GM12878 (cell line): ENCODE data around the gene C5orf46. TPM values are rescaled to one million over a fixed set of nuclear protein-coding genes. Genes with fewer than 3 reads are reported as not detected.

Source experiments
- ATAC-seq: fragments of 200-7000 bp; cut with Tn5 transposase; 3 replicates; pipeline ENCODE4 v1.9.1; 2020; ENCODE audit warnings: mild to moderate bottlenecking, moderate library complexity
- BruUV-seq: library from RNA; stranded (reverse); fragments of 400-500 nt; replicated peaks from 2 replicates; lab custom pipeline; 2021; lab: Mats Ljungman, UMichigan
- CTCF ChIA-PET: fragments of 300-600 bp; sonication (Branson Sonifier 250); formaldehyde crosslinking; extraction: SDS; loops from one replicate; lab custom pipeline; 2021; ENCODE audit warnings: inconsistent platforms; lab: Yijun Ruan, JAX
- POLR2A ChIA-PET: fragments of 350-600 bp; formaldehyde crosslinking; extraction: SDS; loops from one replicate; lab custom pipeline; 2021; ENCODE audit warnings: inconsistent platforms; lab: Charles Lee
- RAD21 ChIA-PET: fragments of 300-600 bp; sonication (Branson Sonifier 250); formaldehyde crosslinking; loops from one replicate; lab custom pipeline; 2023; ENCODE audit warnings: antibody characterized with exemption; ENCODE audit not compliant: unreplicated experiment; lab: Charles Lee
- SMC1A ChIA-PET: fragments of 300-600 bp; sonication (Branson Sonifier 250); formaldehyde crosslinking; loops from one replicate; lab custom pipeline; 2023; ENCODE audit not compliant: unreplicated experiment, uncharacterized antibody; lab: Charles Lee
- DNase-seq: peaks from one replicate; pipeline ENCODE4 v3.0.0-alpha.2; 2011; ENCODE audit warnings: low read depth, low spot score
- FAIRE-seq: peaks from 3 replicates; lab custom pipeline; 2011; peaks lifted over from hg19 to GRCh38; lab: Jason Lieb, UNC
- H2AFZ ChIP-seq: 2 replicates; pipeline ENCODE4 v1.6.0; 2011; ENCODE audit warnings: low read depth, low read length, control low read depth; ENCODE audit not compliant: control insufficient read depth
- H3K27ac ChIP-seq: 2 replicates; pipeline ENCODE4 v1.5.1; 2011; ENCODE audit warnings: control low read depth; ENCODE audit not compliant: control insufficient read depth, insufficient read depth
- H3K27me3 ChIP-seq, 2 experiments: replicated peaks in 1 of 2; 2 replicates each; pipeline versions ENCODE4 v1.6.0 to v1.6.1; 2011; ENCODE audit warnings: low read length in 1 of 2; ENCODE audit not compliant: control insufficient read depth in 2 of 2, insufficient read depth in 2 of 2
- H3K36me3 ChIP-seq, 2 experiments: 2 replicates each; pipeline ENCODE4 v1.5.1; 2011; ENCODE audit warnings: low read length in 1 of 2; ENCODE audit not compliant: control insufficient read depth in 2 of 2, insufficient read depth in 2 of 2
- H3K4me1 ChIP-seq: 2 replicates; pipeline ENCODE4 v1.6.1; 2011; ENCODE audit warnings: mild to moderate bottlenecking, low read length, moderate library complexity, mixed read lengths; ENCODE audit not compliant: control insufficient read depth, insufficient read depth
- H3K4me2 ChIP-seq: 2 replicates; pipeline ENCODE4 v1.6.0; 2011; ENCODE audit warnings: control low read depth; ENCODE audit not compliant: control insufficient read depth, insufficient read depth
- H3K4me3 ChIP-seq: fragments of 200-600 bp; sonication (generic); 2 replicates; pipeline ENCODE4 v1.5.1; 2016
- H3K79me2 ChIP-seq: 2 replicates; pipeline ENCODE4 v1.6.0; 2011; ENCODE audit warnings: low read length; ENCODE audit not compliant: control insufficient read depth, insufficient read depth
- H3K9ac ChIP-seq: 2 replicates; pipeline ENCODE4 v1.8.0; 2011; ENCODE audit warnings: low read length, control low read depth, mixed read lengths; ENCODE audit not compliant: control insufficient read depth, insufficient read depth
- H3K9me3 ChIP-seq: replicated peaks from 3 replicates; pipeline ENCODE4 v1.5.1; 2011; ENCODE audit warnings: mild to moderate bottlenecking, low read length; ENCODE audit not compliant: control insufficient read depth, insufficient read depth
- H4K20me1 ChIP-seq: 2 replicates; pipeline ENCODE4 v1.6.0; 2011; ENCODE audit not compliant: control insufficient read depth, insufficient read depth
- POU2F2 ChIP-seq: IDR thresholded peaks from 3 replicates; pipeline ENCODE4 v1.6.1; 2011; ENCODE audit warnings: low read depth, mild to moderate bottlenecking, low read length, borderline replicate concordance
- SIX5 ChIP-seq: IDR thresholded peaks from 2 replicates; pipeline ENCODE4 v1.6.1; 2011; ENCODE audit warnings: mild to moderate bottlenecking, low read depth, low read length, moderate library complexity; ENCODE audit not compliant: severe bottlenecking
- SREBF2 ChIP-seq: IDR thresholded peaks from 2 replicates; pipeline ENCODE4 v1.6.1; 2012; ENCODE audit warnings: mild to moderate bottlenecking, low read length
- YY1 ChIP-seq: IDR thresholded peaks from 2 replicates; pipeline ENCODE4 v1.6.1; 2011; ENCODE audit warnings: low read depth, mild to moderate bottlenecking, low read length
- ZNF207 ChIP-seq: fragments of 450-650 bp; IDR thresholded peaks from 2 replicates; pipeline ENCODE4 v1.6.1; 2014; ENCODE audit warnings: antibody characterized with exemption, mild to moderate bottlenecking, borderline replicate concordance
- ZSCAN29 ChIP-seq: fragments of 450-650 bp; IDR thresholded peaks from 2 replicates; pipeline ENCODE4 v1.6.1; 2017; ENCODE audit warnings: mild to moderate bottlenecking, moderate library complexity
- in situ Hi-C: fragments of 300-500 bp; cut with MboI; formaldehyde crosslinking; loops from 9 replicates; pipeline ENCODE4 v1.14.3; 2018; ENCODE audit warnings: mixed read lengths
- intact Hi-C: fragments of 100-400 bp; cut with micrococcal nuclease; formaldehyde crosslinking; loops from one replicate; pipeline ENCODE4 v1.14.2; 2022; ENCODE audit not compliant: unreplicated experiment
- polyA plus RNA-seq, 11 experiments: library from polyadenylated mRNA; depleted of rRNA in 4 of 11; unstranded in 6 of 11; stranded (reverse) in 5 of 11; fragments of >200 nt; fragmentation: Nextera tagmentation in 4 of 11; fragmentation: Illumina TruSeq in 1 of 11; extraction: Ambion mirVana in 4 of 11; extraction: Trizol in 1 of 11; gene quantifications; 1 replicate in 1 of 11; 2 replicates in 10 of 11; pipeline versions ENCODE4 v1.2.1 to v1.2.3, GENCODE V29; 2011 to 2016; ENCODE audit warnings: inconsistent platforms in 2 of 11, missing spikeins in 2 of 11, low read depth in 1 of 11
- total RNA-seq, 4 experiments: library from RNA; depleted of rRNA in 3 of 4; stranded (reverse); fragments of >200 nt in 3 of 4; fragmentation: Illumina TruSeq in 1 of 4; extraction: Trizol in 1 of 4; gene quantifications; 2 replicates each; pipeline versions ENCODE4 v1.2.1 to v1.2.3, GENCODE V29; 2013 to 2021
- TF ChIP-seq, protein P1 (sequence below): fragments of 450-650 bp; IDR thresholded peaks from 2 replicates; pipeline ENCODE4 v1.6.1; 2016; ENCODE audit warnings: mild to moderate bottlenecking
- TF ChIP-seq, protein P2 (sequence below): fragments of 450-650 bp; IDR thresholded peaks from 2 replicates; pipeline ENCODE4 v1.6.1; 2016; ENCODE audit warnings: mild to moderate bottlenecking

Gene C5orf46
- total and polyA plus RNA-seq, 10 of the 15 experiments (the other 5 are each of a cell fraction or from before 2014, with no cell fraction given): not detected

DNA sequence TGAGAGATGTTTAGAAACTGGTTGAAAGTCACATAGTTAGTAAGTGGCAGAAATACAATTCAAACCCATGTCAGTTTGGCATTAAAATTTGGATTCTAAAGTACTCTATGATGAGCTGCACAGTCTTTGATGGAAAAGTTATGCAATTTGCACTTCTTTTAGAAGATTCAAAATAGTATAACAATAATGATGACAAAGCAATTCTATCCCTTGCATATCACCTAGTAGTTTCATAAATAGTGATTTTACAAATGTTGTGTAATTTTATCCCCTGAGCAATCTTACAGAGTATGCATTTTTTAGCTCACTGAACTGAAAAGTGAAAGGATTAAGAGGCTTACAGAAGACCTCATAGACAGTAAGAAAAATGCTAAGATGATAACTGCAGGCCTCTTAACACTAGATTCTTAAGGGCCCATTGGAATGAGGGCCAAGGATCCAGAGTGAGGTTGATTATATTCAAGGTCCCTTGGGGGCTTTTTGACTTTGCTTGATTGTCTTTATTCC, 3.7 kb downstream of the C5orf46 start:
- POLR2A ChIA-PET: no interaction called here
- no peak overlapping the region for H3K4me2 ChIP-seq
- RAD21 ChIA-PET: no interaction called here
- H3K9me3 ChIP-seq: no peaks in the 10 kb centered on the region
- no peak overlapping the region for H3K9ac ChIP-seq
- no peaks in the 10 kb centered on the region; a peak in 1 of 4 replicates for H3K27me3 ChIP-seq
- SMC1A ChIA-PET: no interaction called here
- no peak overlapping the region for H3K27ac ChIP-seq
- no peaks in the 10 kb centered on the region for H4K20me1 ChIP-seq
- no peak overlapping the region for H2AFZ ChIP-seq
- DNase-seq: no peak
- no peaks in the 10 kb centered on the region for H3K4me1 ChIP-seq
- TF ChIP-seq ZSCAN29: no peak
- TF ChIP-seq, protein P1, sequence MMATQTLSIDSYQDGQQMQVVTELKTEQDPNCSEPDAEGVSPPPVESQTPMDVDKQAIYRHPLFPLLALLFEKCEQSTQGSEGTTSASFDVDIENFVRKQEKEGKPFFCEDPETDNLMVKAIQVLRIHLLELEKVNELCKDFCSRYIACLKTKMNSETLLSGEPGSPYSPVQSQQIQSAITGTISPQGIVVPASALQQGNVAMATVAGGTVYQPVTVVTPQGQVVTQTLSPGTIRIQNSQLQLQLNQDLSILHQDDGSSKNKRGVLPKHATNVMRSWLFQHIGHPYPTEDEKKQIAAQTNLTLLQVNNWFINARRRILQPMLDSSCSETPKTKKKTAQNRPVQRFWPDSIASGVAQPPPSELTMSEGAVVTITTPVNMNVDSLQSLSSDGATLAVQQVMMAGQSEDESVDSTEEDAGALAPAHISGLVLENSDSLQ: no peak
- TF ChIP-seq SIX5: no peak
- no peak for TF ChIP-seq YY1
- TF ChIP-seq SREBF2: no peak
- TF ChIP-seq, protein P2, sequence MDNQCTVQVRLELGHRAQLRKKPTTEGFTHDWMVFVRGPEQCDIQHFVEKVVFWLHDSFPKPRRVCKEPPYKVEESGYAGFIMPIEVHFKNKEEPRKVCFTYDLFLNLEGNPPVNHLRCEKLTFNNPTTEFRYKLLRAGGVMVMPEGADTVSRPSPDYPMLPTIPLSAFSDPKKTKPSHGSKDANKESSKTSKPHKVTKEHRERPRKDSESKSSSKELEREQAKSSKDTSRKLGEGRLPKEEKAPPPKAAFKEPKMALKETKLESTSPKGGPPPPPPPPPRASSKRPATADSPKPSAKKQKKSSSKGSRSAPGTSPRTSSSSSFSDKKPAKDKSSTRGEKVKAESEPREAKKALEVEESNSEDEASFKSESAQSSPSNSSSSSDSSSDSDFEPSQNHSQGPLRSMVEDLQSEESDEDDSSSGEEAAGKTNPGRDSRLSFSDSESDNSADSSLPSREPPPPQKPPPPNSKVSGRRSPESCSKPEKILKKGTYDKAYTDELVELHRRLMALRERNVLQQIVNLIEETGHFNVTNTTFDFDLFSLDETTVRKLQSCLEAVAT: no peak
- no peak for TF ChIP-seq POU2F2
- TF ChIP-seq ZNF207: no peak
- in situ Hi-C loops: no loop called here
- ATAC-seq: no peak
- BruUV-seq: no TSS peak
- H3K79me2 ChIP-seq: no peaks in the 10 kb centered on the region
- H3K36me3 ChIP-seq: no peaks in the 10 kb centered on the region
- no peak overlapping the region for H3K4me3 ChIP-seq
- no peak for FAIRE-seq
- intact Hi-C loops: no loop called here
- CTCF ChIA-PET: no interaction called here
